ENCODE data around the gene IGHMBP2.

DNA sequence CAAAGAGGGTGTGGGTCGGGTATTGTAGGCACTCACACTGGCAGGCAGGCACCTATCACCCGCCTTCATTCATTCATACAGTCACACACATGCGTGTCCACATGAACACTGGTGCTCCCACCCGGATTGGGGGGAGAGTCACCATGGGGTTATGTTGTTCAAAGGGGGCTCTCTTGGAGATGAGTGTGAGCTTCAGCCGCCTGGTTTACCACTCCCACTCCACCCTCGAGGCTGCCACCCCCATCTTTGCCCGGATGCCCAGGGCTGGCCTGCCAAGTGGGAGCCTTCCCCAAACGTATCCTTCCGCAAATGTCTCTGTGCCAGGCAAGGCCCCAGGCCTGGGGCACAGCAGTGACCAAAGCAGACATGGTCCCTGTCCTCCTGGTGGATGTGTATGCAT is 54.5 kb downstream of the IGHMBP2 start:
- TF ChIP-seq, protein P1, sequence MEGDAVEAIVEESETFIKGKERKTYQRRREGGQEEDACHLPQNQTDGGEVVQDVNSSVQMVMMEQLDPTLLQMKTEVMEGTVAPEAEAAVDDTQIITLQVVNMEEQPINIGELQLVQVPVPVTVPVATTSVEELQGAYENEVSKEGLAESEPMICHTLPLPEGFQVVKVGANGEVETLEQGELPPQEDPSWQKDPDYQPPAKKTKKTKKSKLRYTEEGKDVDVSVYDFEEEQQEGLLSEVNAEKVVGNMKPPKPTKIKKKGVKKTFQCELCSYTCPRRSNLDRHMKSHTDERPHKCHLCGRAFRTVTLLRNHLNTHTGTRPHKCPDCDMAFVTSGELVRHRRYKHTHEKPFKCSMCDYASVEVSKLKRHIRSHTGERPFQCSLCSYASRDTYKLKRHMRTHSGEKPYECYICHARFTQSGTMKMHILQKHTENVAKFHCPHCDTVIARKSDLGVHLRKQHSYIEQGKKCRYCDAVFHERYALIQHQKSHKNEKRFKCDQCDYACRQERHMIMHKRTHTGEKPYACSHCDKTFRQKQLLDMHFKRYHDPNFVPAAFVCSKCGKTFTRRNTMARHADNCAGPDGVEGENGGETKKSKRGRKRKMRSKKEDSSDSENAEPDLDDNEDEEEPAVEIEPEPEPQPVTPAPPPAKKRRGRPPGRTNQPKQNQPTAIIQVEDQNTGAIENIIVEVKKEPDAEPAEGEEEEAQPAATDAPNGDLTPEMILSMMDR (conservative IDR thresholded peaks at IDR 0.05) = no peak
- no peak for TF ChIP-seq ZFX (IDR thresholded peaks at IDR 0.05)

Data from C4-2B (cell line).